RWPE2 (cell line): ENCODE data around the gene SLC39A9.

Experiments used
- ATAC-seq: fragments of 200-7000 bp; cut with Tn5 transposase; 3 replicates; pipeline ENCODE4 v1.9.1; 2021; ENCODE audit warnings: low read depth
- DNase-seq: peaks from one replicate; pipeline ENCODE4 v3.0.0-alpha.2; 2020; ENCODE audit warnings: low spot score
- H3K27ac ChIP-seq: fragments of 450-650 bp; 2 replicates; pipeline ENCODE4 v1.5.1; 2017; ENCODE audit warnings: mild to moderate bottlenecking; ENCODE audit not compliant: poor library complexity, severe bottlenecking
- H3K27me3 ChIP-seq: fragments of 250-450 bp; sonication (Bioruptor Pico); 2 replicates; pipeline ENCODE4 v1.5.1; 2021; ENCODE audit warnings: mild to moderate bottlenecking, moderate library complexity; ENCODE audit not compliant: insufficient read depth, poor library complexity, severe bottlenecking
- H3K36me3 ChIP-seq: fragments of 250-450 bp; sonication (Bioruptor Pico); 2 replicates; pipeline ENCODE4 v1.5.1; 2020; ENCODE audit warnings: low read depth, mild to moderate bottlenecking, moderate library complexity
- H3K4me1 ChIP-seq: fragments of 250-450 bp; sonication (Bioruptor Pico); 2 replicates; pipeline ENCODE4 v1.5.1; 2021; ENCODE audit warnings: mild to moderate bottlenecking, moderate library complexity; ENCODE audit not compliant: insufficient read depth, poor library complexity, severe bottlenecking
- H3K4me3 ChIP-seq: fragments of 250-450 bp; sonication (Bioruptor Pico); 2 replicates; pipeline ENCODE4 v1.5.1; 2021; ENCODE audit warnings: mild to moderate bottlenecking, moderate library complexity; ENCODE audit not compliant: severe bottlenecking
- H3K9me3 ChIP-seq: fragments of 250-450 bp; sonication (Bioruptor Pico); 2 replicates; pipeline ENCODE4 v1.5.1; 2021; ENCODE audit warnings: mild to moderate bottlenecking, moderate library complexity; ENCODE audit not compliant: severe bottlenecking
- TF ChIP-seq, protein P1 (sequence below): fragments of 450-650 bp; IDR thresholded peaks from one replicate; pipeline ENCODE4 v1.5.1; 2017; ENCODE audit warnings: mild to moderate bottlenecking, moderate library complexity; ENCODE audit not compliant: poor library complexity, severe bottlenecking

SLC39A9 gene

GRCh38 chr14:69430306-69430939 lies 31.9 kb downstream of the SLC39A9 start:
- H3K9me3 ChIP-seq = no peaks in the 10 kb centered on the region
- TF ChIP-seq, protein P1, sequence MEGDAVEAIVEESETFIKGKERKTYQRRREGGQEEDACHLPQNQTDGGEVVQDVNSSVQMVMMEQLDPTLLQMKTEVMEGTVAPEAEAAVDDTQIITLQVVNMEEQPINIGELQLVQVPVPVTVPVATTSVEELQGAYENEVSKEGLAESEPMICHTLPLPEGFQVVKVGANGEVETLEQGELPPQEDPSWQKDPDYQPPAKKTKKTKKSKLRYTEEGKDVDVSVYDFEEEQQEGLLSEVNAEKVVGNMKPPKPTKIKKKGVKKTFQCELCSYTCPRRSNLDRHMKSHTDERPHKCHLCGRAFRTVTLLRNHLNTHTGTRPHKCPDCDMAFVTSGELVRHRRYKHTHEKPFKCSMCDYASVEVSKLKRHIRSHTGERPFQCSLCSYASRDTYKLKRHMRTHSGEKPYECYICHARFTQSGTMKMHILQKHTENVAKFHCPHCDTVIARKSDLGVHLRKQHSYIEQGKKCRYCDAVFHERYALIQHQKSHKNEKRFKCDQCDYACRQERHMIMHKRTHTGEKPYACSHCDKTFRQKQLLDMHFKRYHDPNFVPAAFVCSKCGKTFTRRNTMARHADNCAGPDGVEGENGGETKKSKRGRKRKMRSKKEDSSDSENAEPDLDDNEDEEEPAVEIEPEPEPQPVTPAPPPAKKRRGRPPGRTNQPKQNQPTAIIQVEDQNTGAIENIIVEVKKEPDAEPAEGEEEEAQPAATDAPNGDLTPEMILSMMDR = no peak
- H3K36me3 ChIP-seq = peaks cover 23% of the 10 kb centered on the region
- DNase-seq (no peak), ATAC-seq (no peak)
- peaks cover 4% of the 10 kb centered on the region for H3K4me1 ChIP-seq
- H3K27ac ChIP-seq = no peak overlapping the region
- H3K4me3 ChIP-seq = no peak overlapping the region
- H3K27me3 ChIP-seq = no peaks in the 10 kb centered on the region

- TF ChIP-seq, protein P1 = no peak
- peaks cover 5% of the 10 kb centered on the region for H3K36me3 ChIP-seq
- DNase-seq = no peak
- no peak for ATAC-seq
- H3K4me3 ChIP-seq = no peak overlapping the region
- peaks cover 3% of the 10 kb centered on the region for H3K4me1 ChIP-seq
- H3K27ac ChIP-seq = no peak overlapping the region
- H3K27me3 ChIP-seq = no peaks in the 10 kb centered on the region
- no peaks in the 10 kb centered on the region for H3K9me3 ChIP-seq
Measured at GRCh38 chr14:69432364-69432763, 33.9 kb downstream of the SLC39A9 start.

DNA sequence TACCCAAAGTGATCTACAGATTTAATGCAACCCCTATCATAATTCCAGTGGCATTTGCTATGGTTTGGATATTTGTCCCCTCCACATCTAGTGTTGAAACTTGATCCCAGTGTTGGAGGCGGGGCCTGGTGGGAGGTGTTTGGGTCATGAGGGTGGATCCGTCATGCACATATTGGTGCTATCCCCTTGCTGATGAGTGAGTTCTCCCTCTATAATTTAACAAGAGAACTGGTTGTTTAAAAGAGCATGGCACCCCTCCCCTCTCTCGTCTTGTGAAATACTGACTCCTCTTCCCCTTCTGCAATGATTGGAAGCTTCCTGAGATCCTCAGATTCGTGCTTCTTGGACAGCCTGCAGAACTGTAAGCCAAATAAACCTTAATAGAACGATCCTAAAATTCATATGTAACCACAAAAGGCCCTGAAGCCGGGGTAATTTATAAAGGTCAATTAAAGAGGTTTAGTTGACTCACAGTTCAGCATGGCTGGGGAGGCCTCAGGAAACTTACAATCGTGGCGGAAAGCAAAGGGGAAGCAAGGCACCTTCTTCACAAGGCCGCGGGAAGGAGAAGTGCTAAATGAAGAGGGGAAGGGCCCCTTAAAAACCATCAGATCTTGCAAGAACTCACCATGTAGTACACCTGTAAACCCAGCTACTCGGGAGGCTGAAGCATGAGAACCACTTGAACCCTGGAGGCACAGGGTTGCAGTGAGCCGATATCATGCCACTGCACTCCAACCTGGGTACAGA lies 41.2 kb downstream of the SLC39A9 start:
- TF ChIP-seq, protein P1 = no peak
- Histone ChIP-seq H3K27me3 (no peaks in the 10 kb centered on the region), H3K9me3 (no peaks in the 10 kb centered on the region), H3K27ac (no peak overlapping the region), H3K4me1 (peaks cover 9% of the 10 kb centered on the region), H3K36me3 (peaks cover 29% of the 10 kb centered on the region), H3K4me3 (no peak overlapping the region)
- ATAC-seq (no peak), DNase-seq (no peak)

GRCh38 chr14:69441948-69442347 lies 43.5 kb downstream of the SLC39A9 start:
- no peaks in the 10 kb centered on the region for H3K9me3 ChIP-seq
- peaks cover 9% of the 10 kb centered on the region for H3K4me1 ChIP-seq
- TF ChIP-seq, protein P1 = no peak
- H3K27ac ChIP-seq = no peak overlapping the region
- peaks cover 29% of the 10 kb centered on the region for H3K36me3 ChIP-seq
- no peak for ATAC-seq
- no peak for DNase-seq
- H3K27me3 ChIP-seq = no peaks in the 10 kb centered on the region
- no peak overlapping the region for H3K4me3 ChIP-seq

GRCh38 chr14:69443296-69443805 lies 44.9 kb downstream of the SLC39A9 start:
- Histone ChIP-seq H3K27me3 (no peaks in the 10 kb centered on the region), H3K27ac (no peak overlapping the region), H3K36me3 (peaks cover 29% of the 10 kb centered on the region), H3K4me3 (no peak overlapping the region), H3K4me1 (peaks cover 9% of the 10 kb centered on the region), H3K9me3 (no peaks in the 10 kb centered on the region)
- DNase-seq (no peak), ATAC-seq (no peak; the same call in 2 of the 3 replicates)
- TF ChIP-seq, protein P1 = no peak
